ENCODE measurements around the gene SLAMF9.

GRCh38 chr1:159980786-159981185, 26.7 kb upstream of the SLAMF9 start:
- no peak for TF ChIP-seq GATA3 (IDR thresholded peaks at IDR 0.05; ENCODE audit: low read depth, low read length)
- TF ChIP-seq GATA2 (IDR thresholded peaks at IDR 0.05; ENCODE audit: low read depth, low read length): no peak
